Fibroblast of lung (primary cell): ENCODE measurements around the gene VAPB.

Experiments used
- EZH2 ChIP-seq: IDR thresholded peaks from 2 replicates; pipeline ENCODE4 v1.5.1; 2012; ENCODE audit warnings: low read length, control low read depth, mild to moderate bottlenecking; ENCODE audit errors: missing control alignments
- TF ChIP-seq, protein P1 (sequence below), 2 donors: IDR thresholded peaks in 1 of 2; conservative IDR thresholded peaks in 1 of 2; 1 replicate in 1 of 2; 2 replicates in 1 of 2; pipeline ENCODE4 v1.5.1; 2011 to 2012; ENCODE audit warnings: low read length in 2 of 2, control low read depth in 1 of 2, inconsistent platforms in 1 of 2, low read depth in 1 of 2, mild to moderate bottlenecking in 1 of 2

- no peak for TF ChIP-seq EZH2
- TF ChIP-seq, protein P1, sequence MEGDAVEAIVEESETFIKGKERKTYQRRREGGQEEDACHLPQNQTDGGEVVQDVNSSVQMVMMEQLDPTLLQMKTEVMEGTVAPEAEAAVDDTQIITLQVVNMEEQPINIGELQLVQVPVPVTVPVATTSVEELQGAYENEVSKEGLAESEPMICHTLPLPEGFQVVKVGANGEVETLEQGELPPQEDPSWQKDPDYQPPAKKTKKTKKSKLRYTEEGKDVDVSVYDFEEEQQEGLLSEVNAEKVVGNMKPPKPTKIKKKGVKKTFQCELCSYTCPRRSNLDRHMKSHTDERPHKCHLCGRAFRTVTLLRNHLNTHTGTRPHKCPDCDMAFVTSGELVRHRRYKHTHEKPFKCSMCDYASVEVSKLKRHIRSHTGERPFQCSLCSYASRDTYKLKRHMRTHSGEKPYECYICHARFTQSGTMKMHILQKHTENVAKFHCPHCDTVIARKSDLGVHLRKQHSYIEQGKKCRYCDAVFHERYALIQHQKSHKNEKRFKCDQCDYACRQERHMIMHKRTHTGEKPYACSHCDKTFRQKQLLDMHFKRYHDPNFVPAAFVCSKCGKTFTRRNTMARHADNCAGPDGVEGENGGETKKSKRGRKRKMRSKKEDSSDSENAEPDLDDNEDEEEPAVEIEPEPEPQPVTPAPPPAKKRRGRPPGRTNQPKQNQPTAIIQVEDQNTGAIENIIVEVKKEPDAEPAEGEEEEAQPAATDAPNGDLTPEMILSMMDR (conservative IDR thresholded peaks at IDR 0.05 in 1 of 2, IDR thresholded peaks at IDR 0.05 in 1 of 2; ENCODE audit: low read depth in 1 of 2, low read length in 2 of 2), result no peak
Observed at GRCh38 chr20:58375759-58376352, 13.2 kb upstream of the VAPB start.
